22Rv1 (cell line): Measurements from ENCODE around the gene SLC51B.

Source experiments
- ZFX ChIP-seq: fragments of 450-650 bp; IDR thresholded peaks from 2 replicates; pipeline ENCODE4 v1.6.1; 2017; ENCODE audit warnings: antibody characterized with exemption, borderline replicate concordance
- TF ChIP-seq, protein P1 (sequence below): fragments of 450-650 bp; IDR thresholded peaks from 2 replicates; pipeline ENCODE4 v1.5.1; 2017; ENCODE audit warnings: mild to moderate bottlenecking

DNA sequence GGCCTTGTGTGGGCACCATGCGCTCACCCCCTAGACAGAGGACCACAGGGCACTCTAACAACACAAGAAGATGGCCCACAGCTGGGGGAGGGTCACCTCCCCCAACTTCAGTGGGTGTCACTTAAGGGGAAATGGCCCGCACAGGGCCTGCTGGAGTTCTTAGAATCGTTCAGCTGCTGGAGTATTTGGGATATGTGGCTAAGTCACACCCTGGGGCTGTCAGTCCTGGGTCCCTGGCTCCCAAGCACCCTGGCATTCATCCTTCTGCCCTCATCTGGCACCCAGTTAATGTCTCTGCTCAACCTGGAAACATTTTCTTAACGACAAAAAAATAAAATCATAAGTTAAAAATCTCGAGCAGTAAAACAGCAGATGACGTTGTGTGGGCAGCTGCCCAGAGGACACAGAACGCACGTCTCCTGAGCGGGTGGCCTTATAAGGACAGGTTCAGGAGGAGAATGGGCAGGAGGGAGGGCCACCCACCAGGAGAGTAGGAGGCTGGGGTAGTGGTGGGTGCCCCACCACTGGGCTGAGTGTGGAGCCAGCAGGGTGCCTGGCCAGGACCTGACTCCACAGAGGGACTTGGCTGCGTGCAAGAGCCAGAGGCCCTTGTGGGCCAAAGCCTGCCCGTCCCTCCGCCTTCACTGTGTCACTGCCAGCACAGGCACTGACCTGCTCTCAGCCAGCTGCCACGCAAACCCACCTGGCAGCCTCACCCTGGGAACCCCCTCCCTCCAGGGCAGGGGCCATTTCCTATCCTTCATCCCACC, 42.9 kb downstream of the SLC51B start:
- TF ChIP-seq, protein P1, sequence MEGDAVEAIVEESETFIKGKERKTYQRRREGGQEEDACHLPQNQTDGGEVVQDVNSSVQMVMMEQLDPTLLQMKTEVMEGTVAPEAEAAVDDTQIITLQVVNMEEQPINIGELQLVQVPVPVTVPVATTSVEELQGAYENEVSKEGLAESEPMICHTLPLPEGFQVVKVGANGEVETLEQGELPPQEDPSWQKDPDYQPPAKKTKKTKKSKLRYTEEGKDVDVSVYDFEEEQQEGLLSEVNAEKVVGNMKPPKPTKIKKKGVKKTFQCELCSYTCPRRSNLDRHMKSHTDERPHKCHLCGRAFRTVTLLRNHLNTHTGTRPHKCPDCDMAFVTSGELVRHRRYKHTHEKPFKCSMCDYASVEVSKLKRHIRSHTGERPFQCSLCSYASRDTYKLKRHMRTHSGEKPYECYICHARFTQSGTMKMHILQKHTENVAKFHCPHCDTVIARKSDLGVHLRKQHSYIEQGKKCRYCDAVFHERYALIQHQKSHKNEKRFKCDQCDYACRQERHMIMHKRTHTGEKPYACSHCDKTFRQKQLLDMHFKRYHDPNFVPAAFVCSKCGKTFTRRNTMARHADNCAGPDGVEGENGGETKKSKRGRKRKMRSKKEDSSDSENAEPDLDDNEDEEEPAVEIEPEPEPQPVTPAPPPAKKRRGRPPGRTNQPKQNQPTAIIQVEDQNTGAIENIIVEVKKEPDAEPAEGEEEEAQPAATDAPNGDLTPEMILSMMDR: no peak
- no peak for TF ChIP-seq ZFX
